Measurements from ENCODE around the gene ZNF407.

ZNF407 gene

GRCh38 chr18:75109819-75110218, 512.1 kb downstream of the ZNF407 start:
- DNase-seq: no peak

GRCh38 chr18:75110311-75110710, 512.6 kb downstream of the ZNF407 start:
- DNase-seq: no peak

- DNase-seq: no peak
These were observed 513.3 kb downstream of the ZNF407 start for GRCh38 chr18:75110846-75111415.

DNA sequence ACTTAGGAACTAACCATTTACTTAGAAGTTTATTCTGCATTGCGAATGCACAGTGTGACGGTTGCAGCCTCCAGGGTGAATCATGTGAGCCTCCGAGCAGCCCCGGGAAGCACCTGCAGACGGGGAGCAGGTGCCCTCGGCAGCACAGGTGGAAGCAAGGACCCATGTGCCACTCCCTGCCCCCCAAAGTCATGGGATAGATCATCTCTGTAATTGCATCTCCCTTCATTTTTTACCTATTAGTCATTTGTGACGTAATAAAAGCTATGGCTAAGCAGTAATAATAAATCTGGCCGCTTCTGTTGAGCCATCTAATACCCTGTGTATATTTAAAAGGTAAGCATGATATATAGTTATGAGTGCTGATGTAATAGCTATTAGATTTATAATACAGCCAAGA, 514.1 kb downstream of the ZNF407 start:
- no peak for DNase-seq

- DNase-seq: no peak
These were observed 514.8 kb downstream of the ZNF407 start for GRCh38 chr18:75112186-75113096.

- DNase-seq: no peak
These were observed 515.8 kb downstream of the ZNF407 start for GRCh38 chr18:75113455-75113854.

DNA sequence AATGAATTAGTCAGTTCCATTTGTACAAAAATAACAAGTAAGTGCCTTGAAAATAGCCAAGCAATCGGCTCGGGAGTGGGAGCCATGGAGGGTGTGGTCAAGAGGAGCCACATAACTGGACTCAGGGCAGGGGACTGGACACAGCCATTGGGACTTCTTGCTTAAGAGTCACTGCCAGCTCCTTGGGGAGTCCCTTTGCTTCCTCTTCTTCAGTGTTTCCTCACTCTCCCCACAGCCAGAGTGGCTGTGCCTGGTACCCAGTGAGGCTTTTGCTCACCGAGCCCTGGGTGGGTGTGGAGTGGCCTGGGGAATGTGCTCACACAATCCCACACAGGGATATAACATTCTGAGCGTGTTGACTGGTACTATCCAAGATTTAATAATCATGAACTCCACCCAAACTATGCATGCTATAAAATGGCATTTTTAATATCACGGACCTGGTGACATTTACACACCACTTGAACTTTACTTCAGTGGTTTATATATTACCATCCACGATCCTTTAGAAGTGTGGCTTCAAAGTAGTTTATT, 516.6 kb downstream of the ZNF407 start:
- no peak for DNase-seq

Measured in CD4-positive, alpha-beta T cell treated with Interleukin-17A for 4 hours (primary cell).